Fibroblast of skin of abdomen (primary cell): Measurements from ENCODE around the gene SFMBT2.

ENCODE experiments used
- DNase-seq: peaks from one replicate; pipeline ENCODE4 v3.0.0-alpha.2; 2013

SFMBT2 gene

DNA sequence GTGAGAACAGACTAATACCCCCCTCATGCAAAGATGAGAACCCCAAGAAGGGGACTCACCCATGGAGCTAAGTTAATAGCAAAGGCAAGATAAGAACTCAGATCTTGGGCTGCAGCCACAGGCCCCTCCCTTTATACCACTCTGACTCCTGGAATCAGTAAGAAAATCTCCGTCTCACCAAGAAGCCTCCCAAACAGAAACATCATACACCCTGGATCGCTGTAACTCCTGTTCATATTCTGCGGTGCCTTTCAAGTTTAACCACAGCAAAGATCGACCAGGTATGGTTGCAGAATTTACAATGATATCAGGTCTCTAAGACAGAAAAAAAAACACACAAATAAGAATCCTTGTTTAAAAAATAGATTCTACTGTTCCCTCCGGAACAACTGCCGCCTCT is 47.1 kb downstream of the SFMBT2 start:
- no peak for DNase-seq

GRCh38 chr10:7362471-7362870 is 48.4 kb downstream of the SFMBT2 start:
- peak; percentile 72 for DNase-seq

DNA sequence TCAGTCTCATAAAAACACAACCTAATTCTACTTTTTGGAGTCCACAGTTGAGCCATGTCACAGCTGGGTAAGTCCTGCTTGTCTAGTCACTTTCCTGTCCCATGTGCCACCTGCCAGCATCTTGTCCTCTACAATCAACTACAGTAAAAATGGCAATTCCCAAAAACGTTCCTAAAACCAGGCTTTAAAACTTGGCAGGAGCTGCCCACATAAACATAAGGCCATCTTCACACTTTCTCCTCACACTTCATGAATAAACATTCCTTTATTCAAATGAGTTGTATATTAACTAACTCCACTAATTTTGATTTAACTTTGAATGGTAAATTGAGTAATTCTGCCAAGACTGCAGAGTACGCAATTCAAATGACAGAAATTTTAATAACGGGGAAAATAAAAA is 49.5 kb downstream of the SFMBT2 start:
- DNase-seq, result no peak

GRCh38 chr10:7359954-7360353 is 50.9 kb downstream of the SFMBT2 start:
- DNase-seq, result no peak

DNA sequence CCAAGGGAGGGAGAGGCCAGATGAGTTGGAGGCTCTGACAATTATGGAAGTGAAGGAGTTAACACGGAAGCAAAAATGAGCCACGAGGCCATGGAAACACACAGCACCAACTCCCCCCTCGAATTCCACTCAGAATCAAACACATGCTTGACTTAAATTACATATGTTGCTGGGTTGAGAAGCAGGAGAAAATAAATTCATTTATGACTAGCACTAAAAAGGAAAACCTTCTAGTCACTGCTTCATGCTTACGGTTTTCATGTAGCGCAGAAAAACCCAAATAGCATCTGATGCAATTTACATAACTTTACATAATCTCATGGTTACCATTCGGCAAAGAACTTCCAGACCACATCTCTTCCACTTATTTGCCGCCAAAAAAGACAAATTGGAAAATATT is 51.5 kb downstream of the SFMBT2 start:
- no peak for DNase-seq

GRCh38 chr10:7357193-7357592 is 53.6 kb downstream of the SFMBT2 start:
- DNase-seq, result no peak

- DNase-seq, result peak; percentile 73
Measured at GRCh38 chr10:7354330-7355047, 56.3 kb downstream of the SFMBT2 start.

- no peak for DNase-seq
Measured at GRCh38 chr10:7351894-7352293, 58.9 kb downstream of the SFMBT2 start.

DNA sequence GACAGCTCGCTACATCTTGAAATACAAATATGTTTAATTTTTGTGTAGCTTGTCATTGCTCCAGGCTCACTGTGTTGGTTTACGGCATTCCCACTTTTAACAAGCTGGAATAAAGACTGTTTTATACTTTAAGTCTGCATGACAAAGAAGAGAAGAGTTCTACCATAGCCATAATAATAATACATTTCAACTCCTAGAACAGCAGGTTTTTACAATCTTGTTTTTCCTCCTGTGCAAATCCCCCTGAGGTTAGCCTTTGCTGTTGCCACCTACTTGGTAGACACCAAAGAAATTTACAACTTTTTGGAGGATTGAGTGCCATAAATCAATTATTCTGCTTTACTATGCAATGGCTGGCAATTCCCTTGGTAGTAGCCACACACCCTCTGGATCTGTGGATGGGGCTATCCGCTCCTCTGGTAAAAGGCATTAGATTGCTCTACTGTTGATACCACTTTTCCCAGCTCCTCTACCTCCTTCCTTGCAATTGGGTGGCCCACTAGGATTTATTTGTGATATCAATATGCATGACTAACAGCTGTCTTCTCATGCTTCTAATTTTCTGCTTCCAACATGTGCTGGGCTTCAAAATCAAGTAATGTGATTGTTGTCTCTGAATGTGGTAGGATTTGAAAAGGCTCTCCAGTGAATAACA is 60.2 kb downstream of the SFMBT2 start:
- no peak for DNase-seq

GRCh38 chr10:7345717-7346116 is 65.1 kb downstream of the SFMBT2 start:
- DNase-seq, result no peak

- no peak for DNase-seq
Measured at GRCh38 chr10:7343040-7343439, 67.8 kb downstream of the SFMBT2 start.

DNA sequence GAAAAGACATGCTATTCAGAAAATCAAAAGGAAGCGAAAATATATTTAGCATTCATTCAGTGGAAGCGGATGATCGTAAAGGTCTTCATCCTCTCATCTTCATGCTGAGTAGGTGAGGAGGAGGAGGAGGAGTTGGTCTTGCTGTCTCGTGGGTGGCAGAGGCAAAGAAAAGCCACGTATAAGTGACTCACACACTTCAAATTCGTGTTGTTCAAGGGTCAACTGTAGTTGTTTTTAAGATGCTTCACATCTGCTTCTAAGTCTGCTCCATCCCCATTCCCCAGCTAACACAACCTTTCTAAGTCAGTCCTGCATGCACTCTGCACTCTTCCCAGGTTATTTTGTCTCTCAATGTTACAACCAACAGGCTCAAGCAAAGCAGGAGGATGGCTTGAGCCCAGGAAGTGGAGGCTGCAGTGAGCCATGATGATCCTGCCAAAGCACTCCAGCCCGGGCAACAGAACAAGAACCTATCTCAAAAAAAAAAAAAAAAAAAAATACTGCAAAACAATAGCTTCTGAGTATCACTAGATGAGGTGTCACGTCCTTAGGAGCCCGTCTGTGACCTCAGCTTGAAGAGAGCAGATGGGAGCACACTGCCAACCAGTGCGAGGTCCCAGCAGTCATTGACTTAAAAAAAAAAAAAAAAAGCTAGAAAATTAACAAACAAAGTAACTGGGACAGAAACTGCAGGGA is 70.5 kb downstream of the SFMBT2 start:
- DNase-seq, result no peak

- DNase-seq, result peak; percentile 13
Measured at GRCh38 chr10:7339510-7339909, 71.3 kb downstream of the SFMBT2 start.

- DNase-seq, result no peak
Measured at GRCh38 chr10:7338469-7338868, 72.4 kb downstream of the SFMBT2 start.

DNA sequence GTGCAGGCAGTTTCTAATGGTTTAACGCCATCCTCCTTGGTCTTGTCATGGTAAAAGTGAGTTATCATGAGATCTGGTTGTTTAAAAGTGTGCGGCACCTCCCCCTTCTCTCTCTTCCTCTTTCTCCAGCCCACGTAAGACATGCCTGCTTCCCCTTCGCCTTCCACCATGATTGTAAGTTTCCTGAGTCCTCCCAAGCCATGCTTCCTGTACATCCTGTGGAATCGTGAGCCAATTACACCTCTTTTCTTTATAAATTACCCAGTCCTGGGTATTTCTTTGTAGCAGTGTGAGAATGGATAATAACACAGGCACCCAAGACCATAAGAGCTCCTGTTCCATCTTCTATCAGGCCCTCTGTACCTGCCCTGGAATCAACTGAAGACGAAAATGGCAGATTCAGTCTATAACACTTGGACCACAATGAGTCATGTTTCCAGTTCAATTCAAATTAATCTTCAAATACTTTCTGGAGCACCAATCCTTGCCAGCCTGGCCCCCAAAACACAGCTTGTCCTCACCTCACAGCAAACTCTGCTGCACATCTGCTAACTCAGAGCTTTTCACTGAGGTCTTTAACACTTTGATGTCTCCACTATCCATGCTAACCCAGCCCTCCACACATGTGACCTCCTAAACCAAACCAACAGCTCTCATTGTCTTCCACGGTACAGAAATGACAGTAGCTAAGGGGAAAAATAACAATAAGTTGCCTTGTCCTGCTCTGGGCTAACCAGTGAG is 73.2 kb downstream of the SFMBT2 start:
- DNase-seq, result no peak

DNA sequence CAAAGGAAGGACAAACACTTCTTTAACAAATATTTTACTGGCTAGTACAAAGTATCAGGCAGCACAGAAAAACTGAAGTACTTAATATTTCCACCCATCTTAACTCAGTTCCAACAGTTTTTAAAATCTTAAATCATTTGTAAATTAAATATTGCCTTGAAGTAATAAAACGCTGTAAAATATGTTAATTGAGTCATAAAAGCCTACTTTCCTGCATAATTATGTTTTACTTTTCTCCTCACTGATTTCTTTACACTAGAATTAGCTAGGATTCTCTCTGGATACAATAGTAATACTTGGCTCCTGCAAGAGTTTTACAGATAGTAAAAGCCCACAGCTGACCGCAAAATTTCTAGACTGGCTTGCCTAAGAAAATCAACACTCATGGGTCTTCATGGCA is 74.9 kb downstream of the SFMBT2 start:
- no peak for DNase-seq

DNA sequence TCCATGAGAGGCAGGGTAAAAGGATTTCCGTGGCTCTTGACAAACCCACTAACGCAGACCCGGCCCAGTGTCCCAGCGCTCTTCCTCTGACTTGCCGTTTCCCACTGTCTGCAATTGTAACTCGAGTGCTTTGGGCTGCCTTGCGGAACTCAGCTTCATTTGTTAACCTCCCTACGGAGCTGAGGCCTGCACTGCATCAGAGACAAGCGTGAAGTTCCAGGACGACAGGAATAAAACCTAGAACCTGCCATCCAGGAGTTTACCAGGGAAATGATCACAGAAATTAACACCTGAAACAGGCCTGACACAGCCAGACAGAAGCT is 76.2 kb downstream of the SFMBT2 start:
- no peak for DNase-seq

DNA sequence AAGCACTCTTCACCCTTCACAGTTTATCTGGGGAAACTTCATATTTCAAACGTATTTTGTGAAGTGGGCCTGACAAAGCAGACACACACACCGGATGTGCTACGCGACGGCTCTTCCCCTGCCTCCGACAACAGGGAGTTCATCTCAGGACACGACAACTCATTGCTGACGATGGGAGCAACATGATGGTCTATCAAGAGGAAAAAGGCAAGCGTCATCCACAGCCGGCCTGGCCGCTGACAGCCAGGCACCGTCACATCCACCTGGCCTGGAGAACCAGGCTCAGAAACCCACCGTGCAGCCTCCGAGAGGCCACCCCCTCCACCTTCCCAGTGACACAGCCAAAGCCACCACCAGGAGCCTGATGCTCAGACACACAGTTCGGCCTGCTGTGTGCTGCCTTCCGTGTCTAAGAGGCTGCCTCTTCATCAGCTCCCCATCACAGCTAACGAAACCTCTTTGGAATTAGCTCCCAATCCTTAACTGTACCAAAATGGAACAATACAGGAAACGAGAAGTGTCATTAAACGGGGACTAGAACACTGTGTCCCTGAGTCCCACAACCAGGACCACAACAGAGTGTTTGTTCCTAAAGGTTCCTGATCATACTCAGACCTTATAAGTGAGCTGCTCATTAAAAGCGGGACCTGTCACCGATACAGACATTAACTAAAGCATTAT is 76.7 kb downstream of the SFMBT2 start:
- DNase-seq, result peak; percentile 3

- no peak for DNase-seq
Measured at GRCh38 chr10:7329219-7329618, 81.6 kb downstream of the SFMBT2 start.

DNA sequence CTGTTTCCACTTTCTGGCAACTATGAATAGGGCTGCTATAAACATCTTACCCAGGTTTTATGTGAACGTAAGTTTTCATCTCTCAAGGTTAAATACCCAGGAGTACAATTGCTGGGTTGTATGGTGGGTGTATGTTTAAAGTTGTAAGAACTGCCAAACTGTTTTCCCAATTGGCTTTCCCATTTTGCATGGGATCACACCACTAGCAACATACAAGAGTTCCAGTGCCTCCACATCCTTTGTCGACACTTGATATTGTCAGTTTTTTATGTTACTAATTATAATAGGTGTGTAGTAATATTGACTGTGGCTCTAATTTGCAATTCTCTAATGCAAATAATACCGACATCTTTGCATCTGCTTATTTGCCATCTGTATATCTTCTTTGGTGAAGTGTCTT is 82.9 kb downstream of the SFMBT2 start:
- no peak for DNase-seq

DNA sequence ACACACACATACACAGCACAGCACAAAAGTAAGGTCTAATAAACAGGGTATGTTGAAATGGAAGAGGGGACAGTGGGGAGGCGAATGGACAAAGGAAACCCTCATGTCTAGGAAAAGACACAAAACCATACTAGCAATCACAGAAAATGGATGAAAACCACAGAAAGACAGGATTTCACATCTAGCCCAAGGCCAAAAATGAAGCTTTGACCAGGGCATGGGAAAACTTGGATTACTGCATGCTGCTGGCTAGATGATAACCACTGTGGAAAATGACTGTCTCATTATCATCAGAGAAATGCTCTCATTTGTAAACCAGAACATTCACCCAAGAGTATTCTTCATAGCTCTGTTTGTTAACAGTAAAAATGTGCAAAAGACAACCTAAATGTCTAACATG is 88.2 kb downstream of the SFMBT2 start:
- no peak for DNase-seq

GRCh38 chr10:7320072-7320471 is 90.8 kb downstream of the SFMBT2 start:
- peak; percentile 13 for DNase-seq

DNA sequence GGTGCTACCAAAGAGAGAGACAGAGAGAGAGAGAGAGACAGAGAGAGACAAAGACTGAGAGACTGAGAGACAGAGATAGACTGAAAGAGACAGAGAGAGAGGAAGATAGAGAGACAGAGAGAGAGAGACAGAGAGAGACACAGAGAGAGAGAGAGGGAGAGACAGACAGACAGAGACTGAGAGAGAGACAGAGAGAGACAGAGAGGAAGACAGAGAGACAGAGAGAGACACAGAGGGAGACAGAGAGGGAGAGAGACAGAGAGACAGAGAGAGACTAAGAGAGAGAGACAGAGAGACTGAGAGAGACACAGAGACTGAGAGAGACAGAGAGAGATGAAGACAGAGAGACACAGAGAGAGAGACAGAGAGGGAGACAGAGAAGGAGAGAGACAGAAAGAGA is 91.2 kb downstream of the SFMBT2 start:
- DNase-seq, result no peak
